Measurements from ENCODE around the gene SRSF3. TPM values are rescaled to one million over a fixed set of nuclear protein-coding genes. Genes with fewer than 3 reads are reported as not detected.

SRSF3 gene
- polyA plus RNA-seq, 1 experiment = 177 TPM

DNA sequence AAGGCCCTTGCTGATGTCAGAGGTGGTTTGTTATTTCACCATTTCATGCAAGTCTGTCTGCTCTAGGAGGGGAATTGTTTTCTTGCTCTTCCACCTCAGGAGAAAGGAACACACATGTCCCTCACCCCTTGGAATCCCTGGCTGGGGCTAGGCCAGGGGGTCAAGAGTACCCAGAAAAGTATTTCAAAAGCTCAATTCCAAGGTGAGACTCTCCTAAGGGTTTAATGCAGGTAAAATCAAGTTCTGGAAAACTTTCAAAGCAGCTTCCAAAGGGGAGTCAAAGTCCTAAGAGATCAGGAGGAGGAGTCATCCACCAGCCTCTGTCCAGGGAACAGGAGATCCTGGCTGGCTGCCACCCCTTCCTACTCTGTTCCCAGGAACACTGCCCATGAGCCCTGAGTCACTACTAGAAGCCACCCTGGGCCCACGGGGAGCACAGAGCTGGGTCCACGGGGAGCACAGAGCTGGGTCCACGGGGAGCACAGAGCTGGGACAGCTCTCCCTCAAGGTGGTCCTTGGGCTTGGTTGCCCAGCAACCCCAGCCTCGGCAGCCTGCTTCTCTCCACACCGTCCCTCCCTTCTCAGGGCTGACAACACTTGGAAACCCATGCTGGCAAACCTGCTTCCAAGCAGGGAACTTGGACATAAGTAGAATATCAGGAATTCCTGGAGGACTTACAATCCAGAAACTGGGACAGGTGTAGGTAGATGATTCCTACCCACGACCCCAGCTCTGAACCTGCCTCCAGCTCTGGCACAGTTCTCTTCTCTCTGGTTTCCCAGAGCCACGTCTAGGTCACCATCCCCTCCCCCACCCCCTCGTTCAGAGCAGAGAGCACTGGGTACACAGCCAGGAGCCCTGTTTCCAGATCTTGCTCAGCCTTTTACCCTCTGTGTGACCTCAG is 49.0 kb downstream of the SRSF3 start:
- POLR2A ChIA-PET = interaction anchor here (0.6 kb wide), 1 partner anchor 142 kb away, joined by 4 read pairs; no protein-coding TSS in a partner anchor

GRCh38 chr6:36643977-36644376 is 49.8 kb downstream of the SRSF3 start:
- H3K4me3 ChIP-seq (ENCODE audit: low read depth, low read length) = no peak overlapping the region
- no peak for DNase-seq (ENCODE audit: low read depth)
- H3K27me3 ChIP-seq (ENCODE audit: control insufficient read depth, insufficient read depth, low read length) = no peaks in the 10 kb centered on the region
- TF ChIP-seq, protein P1, sequence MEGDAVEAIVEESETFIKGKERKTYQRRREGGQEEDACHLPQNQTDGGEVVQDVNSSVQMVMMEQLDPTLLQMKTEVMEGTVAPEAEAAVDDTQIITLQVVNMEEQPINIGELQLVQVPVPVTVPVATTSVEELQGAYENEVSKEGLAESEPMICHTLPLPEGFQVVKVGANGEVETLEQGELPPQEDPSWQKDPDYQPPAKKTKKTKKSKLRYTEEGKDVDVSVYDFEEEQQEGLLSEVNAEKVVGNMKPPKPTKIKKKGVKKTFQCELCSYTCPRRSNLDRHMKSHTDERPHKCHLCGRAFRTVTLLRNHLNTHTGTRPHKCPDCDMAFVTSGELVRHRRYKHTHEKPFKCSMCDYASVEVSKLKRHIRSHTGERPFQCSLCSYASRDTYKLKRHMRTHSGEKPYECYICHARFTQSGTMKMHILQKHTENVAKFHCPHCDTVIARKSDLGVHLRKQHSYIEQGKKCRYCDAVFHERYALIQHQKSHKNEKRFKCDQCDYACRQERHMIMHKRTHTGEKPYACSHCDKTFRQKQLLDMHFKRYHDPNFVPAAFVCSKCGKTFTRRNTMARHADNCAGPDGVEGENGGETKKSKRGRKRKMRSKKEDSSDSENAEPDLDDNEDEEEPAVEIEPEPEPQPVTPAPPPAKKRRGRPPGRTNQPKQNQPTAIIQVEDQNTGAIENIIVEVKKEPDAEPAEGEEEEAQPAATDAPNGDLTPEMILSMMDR (IDR thresholded peaks at IDR 0.05; ENCODE audit: insufficient read depth, low read depth, low read length) = no peak
- ChIA-PET CTCF (interaction anchor here (0.6 to 3.3 kb wide), 5 partner anchors 13 to 964 kb away, joined by 3 to 18 read pairs (median 5); no protein-coding TSS in a partner anchor), POLR2A (no interaction called here)
- H3K36me3 ChIP-seq (ENCODE audit: control insufficient read depth, insufficient read depth, low read length) = no peaks in the 10 kb centered on the region

More for the DNA sequence above, 49.0 kb downstream of the SRSF3 start:
- no peak for DNase-seq (ENCODE audit: low read depth)
- Histone ChIP-seq H3K27me3 (ENCODE audit: control insufficient read depth, insufficient read depth, low read length) (no peaks in the 10 kb centered on the region), H3K36me3 (ENCODE audit: control insufficient read depth, insufficient read depth, low read length) (no peaks in the 10 kb centered on the region), H3K4me3 (ENCODE audit: low read depth, low read length) (no peak overlapping the region)
- CTCF ChIA-PET = interaction anchor here (1.3 to 3.3 kb wide), 3 partner anchors 12 to 28 kb away, joined by 5 to 18 read pairs (median 8); no protein-coding TSS in a partner anchor
- TF ChIP-seq, protein P1 (IDR thresholded peaks at IDR 0.05; ENCODE audit: insufficient read depth, low read depth, low read length) = no peak

GRCh38 chr6:36649086-36649485 is 54.9 kb downstream of the SRSF3 start:
- CTCF ChIA-PET = interaction anchor here (1.2 kb wide), 1 partner anchor 13 kb away, joined by 3 read pairs; no protein-coding TSS in a partner anchor
- no peak for DNase-seq (ENCODE audit: low read depth)
- Histone ChIP-seq H3K36me3 (ENCODE audit: control insufficient read depth, insufficient read depth, low read length) (no peaks in the 10 kb centered on the region), H3K27me3 (ENCODE audit: control insufficient read depth, insufficient read depth, low read length) (peaks cover 2% of the 10 kb centered on the region; the same call in 1 of the 2 replicates), H3K4me3 (ENCODE audit: low read depth, low read length) (no peak overlapping the region)
- POLR2A ChIA-PET = no interaction called here
- TF ChIP-seq, protein P1 (IDR thresholded peaks at IDR 0.05; ENCODE audit: insufficient read depth, low read depth, low read length) = no peak

DNA sequence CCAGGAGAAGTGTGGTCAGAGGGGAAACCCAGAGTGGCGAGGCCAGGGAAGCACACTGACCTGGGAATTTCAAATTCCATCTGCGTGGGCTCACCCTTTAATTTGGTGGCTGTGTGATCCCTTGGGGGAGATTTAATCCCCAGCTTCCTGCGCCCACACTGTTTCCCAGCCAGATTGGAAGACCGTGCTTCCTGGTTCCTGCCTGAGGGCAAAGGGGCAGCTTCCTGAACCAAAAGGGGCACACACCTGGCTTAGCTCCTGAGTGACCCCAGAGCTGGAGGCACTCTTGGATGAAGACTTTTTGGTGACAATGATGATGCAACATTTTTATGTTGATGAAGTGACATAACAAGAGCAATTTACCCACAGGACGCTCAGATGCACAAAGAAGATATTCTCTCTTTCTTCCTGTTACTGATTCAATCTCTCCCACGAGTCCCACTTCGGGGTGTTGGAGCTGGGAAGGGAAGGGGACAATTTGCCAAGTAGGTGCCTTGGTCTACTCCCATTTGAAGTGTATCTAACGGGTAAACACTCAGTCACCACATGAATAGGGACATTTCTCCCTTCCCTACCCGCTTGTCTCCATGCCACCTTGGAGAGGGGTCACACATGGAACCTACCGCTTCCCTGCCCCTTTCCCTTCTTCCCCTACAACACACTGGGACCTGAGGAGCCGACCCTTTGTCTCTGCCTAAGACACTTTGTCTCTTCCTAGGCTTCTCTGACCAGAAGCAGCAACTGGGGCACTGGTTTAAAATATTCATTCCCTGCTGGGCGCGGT is 55.7 kb downstream of the SRSF3 start:
- Histone ChIP-seq H3K4me3 (ENCODE audit: low read depth, low read length) (no peak overlapping the region), H3K36me3 (ENCODE audit: control insufficient read depth, insufficient read depth, low read length) (no peaks in the 10 kb centered on the region), H3K27me3 (ENCODE audit: control insufficient read depth, insufficient read depth, low read length) (peaks cover 2% of the 10 kb centered on the region; the same call in 1 of the 2 replicates)
- ChIA-PET POLR2A (no interaction called here), CTCF (interaction anchor here (0.6 to 0.8 kb wide), 2 partner anchors 10 to 354 kb away, joined by 3 to 4 read pairs; no protein-coding TSS in a partner anchor)
- DNase-seq (ENCODE audit: low read depth) = no peak
- TF ChIP-seq, protein P1 (IDR thresholded peaks at IDR 0.05; ENCODE audit: insufficient read depth, low read depth, low read length) = no peak
